Measurements from ENCODE around the gene SPTLC3.

The SPTLC3 gene

GRCh38 chr20:13101706-13102105 lies 92.9 kb downstream of the SPTLC3 start:
- no peak for TF ChIP-seq CTCF (IDR thresholded peaks at IDR 0.05; ENCODE audit: low read depth, low read length, missing control alignments)
- no peak for DNase-seq (ENCODE audit: low read depth)
- no peak overlapping the region for H3K4me3 ChIP-seq (ENCODE audit: low read depth, low read length)

- TF ChIP-seq CTCF (IDR thresholded peaks at IDR 0.05; ENCODE audit: low read depth, low read length, missing control alignments): no peak
- no peak overlapping the region for H3K4me3 ChIP-seq (ENCODE audit: low read depth, low read length)
- DNase-seq (ENCODE audit: low read depth): no peak
Measured at GRCh38 chr20:13102237-13102636, 93.5 kb downstream of the SPTLC3 start.

GRCh38 chr20:13102694-13103093 lies 93.9 kb downstream of the SPTLC3 start:
- H3K4me3 ChIP-seq (ENCODE audit: low read depth, low read length): no peak overlapping the region
- no peak for DNase-seq (ENCODE audit: low read depth)
- TF ChIP-seq CTCF (IDR thresholded peaks at IDR 0.05; ENCODE audit: low read depth, low read length, missing control alignments): no peak

- TF ChIP-seq CTCF (IDR thresholded peaks at IDR 0.05; ENCODE audit: low read depth, low read length, missing control alignments): no peak
- H3K4me3 ChIP-seq (ENCODE audit: low read depth, low read length): no peak overlapping the region
- DNase-seq (ENCODE audit: low read depth): no peak
Measured at GRCh38 chr20:13105039-13105438, 96.3 kb downstream of the SPTLC3 start.

- no peak overlapping the region for H3K4me3 ChIP-seq (ENCODE audit: low read depth, low read length)
- no peak for DNase-seq (ENCODE audit: low read depth)
- peak; percentile 53 for TF ChIP-seq CTCF (IDR thresholded peaks at IDR 0.05; ENCODE audit: low read depth, low read length, missing control alignments)
Measured at GRCh38 chr20:13105864-13106457, 97.2 kb downstream of the SPTLC3 start.

GRCh38 chr20:13109658-13110057 lies 100.9 kb downstream of the SPTLC3 start:
- H3K4me3 ChIP-seq (ENCODE audit: low read depth, low read length): no peak overlapping the region
- no peak for DNase-seq (ENCODE audit: low read depth)
- TF ChIP-seq CTCF (IDR thresholded peaks at IDR 0.05; ENCODE audit: low read depth, low read length, missing control alignments): no peak

- no peak for DNase-seq (ENCODE audit: low read depth)
- no peak for TF ChIP-seq CTCF (IDR thresholded peaks at IDR 0.05; ENCODE audit: low read depth, low read length, missing control alignments)
- H3K4me3 ChIP-seq (ENCODE audit: low read depth, low read length): no peak overlapping the region
Measured at GRCh38 chr20:13110796-13111195, 102.0 kb downstream of the SPTLC3 start.

Data from GM12864 (cell line).